Colon (tissue), 2 donors: Measurements from ENCODE around the gene ADAMTS1.

Source experiments
- FAIRE-seq: peaks from 2 replicates; lab custom pipeline; 2012; peaks lifted over from hg19 to GRCh38; lab: Jason Lieb, UNC
- donor health status: control.
- donor health status: control.

The ADAMTS1 gene

GRCh38 chr21:26844258-26845065 lies 747 bp downstream of the ADAMTS1 start:
- no peak for FAIRE-seq

GRCh38 chr21:26843933-26844257 lies 1.3 kb downstream of the ADAMTS1 start:
- no peak for FAIRE-seq

- FAIRE-seq: no peak
These were observed 2.0 kb downstream of the ADAMTS1 start for GRCh38 chr21:26842974-26843932.

GRCh38 chr21:26842300-26842699 lies 2.9 kb downstream of the ADAMTS1 start:
- FAIRE-seq: no peak

GRCh38 chr21:26840912-26841311 lies 4.3 kb downstream of the ADAMTS1 start:
- FAIRE-seq: no peak

GRCh38 chr21:26840201-26840600 lies 5.0 kb downstream of the ADAMTS1 start:
- no peak for FAIRE-seq

- no peak for FAIRE-seq
These were observed 7.7 kb downstream of the ADAMTS1 start for GRCh38 chr21:26837539-26837938.

GRCh38 chr21:26836528-26836927 lies 8.7 kb downstream of the ADAMTS1 start:
- no peak for FAIRE-seq

- no peak for FAIRE-seq
These were observed 9.4 kb downstream of the ADAMTS1 start for GRCh38 chr21:26835714-26836265.

GRCh38 chr21:26835027-26835713 lies 10.0 kb downstream of the ADAMTS1 start:
- FAIRE-seq: no peak

GRCh38 chr21:26834181-26834905 lies 10.9 kb downstream of the ADAMTS1 start:
- FAIRE-seq: no peak

GRCh38 chr21:26833460-26833939 lies 11.7 kb downstream of the ADAMTS1 start:
- no peak for FAIRE-seq

GRCh38 chr21:26833011-26833410 lies 12.2 kb downstream of the ADAMTS1 start:
- FAIRE-seq: no peak

- no peak for FAIRE-seq
These were observed 12.7 kb downstream of the ADAMTS1 start for GRCh38 chr21:26832546-26832945.

- no peak for FAIRE-seq
These were observed 18.4 kb downstream of the ADAMTS1 start for GRCh38 chr21:26826801-26827200.

GRCh38 chr21:26820509-26820908 lies 24.7 kb downstream of the ADAMTS1 start:
- FAIRE-seq: no peak

GRCh38 chr21:26819740-26820324 lies 25.4 kb downstream of the ADAMTS1 start:
- FAIRE-seq: no peak

- FAIRE-seq: no peak
These were observed 26.3 kb downstream of the ADAMTS1 start for GRCh38 chr21:26818906-26819305.

- no peak for FAIRE-seq
These were observed 30.0 kb downstream of the ADAMTS1 start for GRCh38 chr21:26815197-26815596.

- no peak for FAIRE-seq
These were observed 30.8 kb downstream of the ADAMTS1 start for GRCh38 chr21:26814386-26814785.

GRCh38 chr21:26813426-26813998 lies 31.7 kb downstream of the ADAMTS1 start:
- no peak for FAIRE-seq
